NCI-H1105 (cell line): ENCODE data around the gene ADCY9.
A peak's percentile ranks its signal among the peaks of the same experiment; 100 is the strongest.
"Not testable (repeated sequence)": the region's sequence is repeated elsewhere in the genome, so short reads cannot be mapped to it uniquely, and the experiment has no call there.

Experiments
- DNase-seq: peaks from one replicate; lab custom pipeline; 2025; lab: John Stamatoyannopoulos, UW

Gene ADCY9

GRCh38 chr16:4116325-4117249 lies at the start of gene ADCY9:
Gene ADCY9 (minus strand): TSS chr16:4116442. CDS start chr16:4115442, 1,000 bp downstream.
- peak; percentile 55 for DNase-seq

- DNase-seq, result no peak
Measured at GRCh38 chr16:4160658-4161430, 44.6 kb upstream of the ADCY9 start.

- no peak for DNase-seq
Measured at GRCh38 chr16:4159726-4160125, 43.5 kb upstream of the ADCY9 start.

GRCh38 chr16:4158143-4159093 lies 42.2 kb upstream of the ADCY9 start:
- no peak for DNase-seq

- DNase-seq, result no peak
Measured at GRCh38 chr16:4157376-4157825, 41.2 kb upstream of the ADCY9 start.

GRCh38 chr16:4156503-4156902 lies 40.3 kb upstream of the ADCY9 start:
- not testable (repeated sequence) for DNase-seq

- not testable (repeated sequence) for DNase-seq
Measured at GRCh38 chr16:4153364-4153763, 37.1 kb upstream of the ADCY9 start.

- DNase-seq, result no peak
Measured at GRCh38 chr16:4152267-4152666, 36.0 kb upstream of the ADCY9 start.

- no peak for DNase-seq
Measured at GRCh38 chr16:4147236-4147635, 31.0 kb upstream of the ADCY9 start.

GRCh38 chr16:4142268-4142667 lies 26.0 kb upstream of the ADCY9 start:
- no peak for DNase-seq

GRCh38 chr16:4141604-4142003 lies 25.4 kb upstream of the ADCY9 start:
- DNase-seq, result no peak

- DNase-seq, result no peak
Measured at GRCh38 chr16:4140652-4141051, 24.4 kb upstream of the ADCY9 start.

- no peak for DNase-seq
Measured at GRCh38 chr16:4139968-4140367, 23.7 kb upstream of the ADCY9 start.

- DNase-seq, result no peak
Measured at GRCh38 chr16:4138713-4139112, 22.5 kb upstream of the ADCY9 start.

GRCh38 chr16:4137438-4137837 lies 21.2 kb upstream of the ADCY9 start:
- no peak for DNase-seq

GRCh38 chr16:4136229-4136813 lies 20.1 kb upstream of the ADCY9 start:
- DNase-seq, result no peak

GRCh38 chr16:4135537-4135936 lies 19.3 kb upstream of the ADCY9 start:
- DNase-seq, result no peak

- no peak for DNase-seq
Measured at GRCh38 chr16:4133897-4134372, 17.7 kb upstream of the ADCY9 start.

GRCh38 chr16:4131621-4132020 lies 15.4 kb upstream of the ADCY9 start:
- no peak for DNase-seq

GRCh38 chr16:4124535-4125294 lies 8.5 kb upstream of the ADCY9 start:
- no peak for DNase-seq
